Measurements from ENCODE around the gene SELENBP1.

SELENBP1 gene

DNA sequence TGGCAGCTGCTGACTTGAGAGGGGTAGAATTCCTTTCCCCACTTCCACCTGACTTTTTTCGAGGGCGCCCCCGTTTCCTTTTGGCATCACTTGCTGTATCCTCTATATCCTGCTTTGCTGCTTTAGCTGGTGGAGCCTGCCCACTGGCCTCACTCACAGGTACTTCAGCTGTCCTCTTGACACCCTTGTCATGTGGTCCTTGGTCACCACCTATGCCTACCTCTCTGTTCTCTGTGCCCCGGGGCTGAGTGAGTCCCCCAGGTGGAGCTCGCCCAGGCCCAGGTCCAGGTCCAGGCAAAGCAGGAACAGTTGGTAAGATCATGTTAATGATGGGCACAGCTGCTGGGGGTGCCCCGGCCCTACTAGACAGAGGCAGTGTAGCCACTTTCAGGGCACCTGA lies 29.9 kb downstream of the SELENBP1 start:
- no peak for DNase-seq

DNA sequence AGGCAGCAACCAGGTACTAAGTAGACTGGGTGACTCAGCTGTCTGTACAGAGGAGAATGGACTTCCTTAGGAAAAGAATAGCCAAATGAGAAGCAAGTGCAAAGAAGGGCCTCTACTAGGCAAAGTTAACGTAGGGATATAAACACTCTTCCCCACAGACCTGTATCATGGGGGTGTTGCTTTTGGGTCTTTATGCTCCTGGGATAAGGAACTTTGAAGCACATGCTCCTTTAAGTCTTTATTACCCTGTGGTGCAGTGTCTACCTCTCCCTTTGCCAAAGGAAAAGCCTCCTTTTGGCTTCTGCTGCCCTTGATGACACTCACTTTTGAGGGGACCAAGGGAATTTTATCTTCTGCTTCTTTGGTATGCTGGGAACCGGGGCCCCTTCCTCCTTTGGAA lies 30.5 kb downstream of the SELENBP1 start:
- no peak for DNase-seq

DNA sequence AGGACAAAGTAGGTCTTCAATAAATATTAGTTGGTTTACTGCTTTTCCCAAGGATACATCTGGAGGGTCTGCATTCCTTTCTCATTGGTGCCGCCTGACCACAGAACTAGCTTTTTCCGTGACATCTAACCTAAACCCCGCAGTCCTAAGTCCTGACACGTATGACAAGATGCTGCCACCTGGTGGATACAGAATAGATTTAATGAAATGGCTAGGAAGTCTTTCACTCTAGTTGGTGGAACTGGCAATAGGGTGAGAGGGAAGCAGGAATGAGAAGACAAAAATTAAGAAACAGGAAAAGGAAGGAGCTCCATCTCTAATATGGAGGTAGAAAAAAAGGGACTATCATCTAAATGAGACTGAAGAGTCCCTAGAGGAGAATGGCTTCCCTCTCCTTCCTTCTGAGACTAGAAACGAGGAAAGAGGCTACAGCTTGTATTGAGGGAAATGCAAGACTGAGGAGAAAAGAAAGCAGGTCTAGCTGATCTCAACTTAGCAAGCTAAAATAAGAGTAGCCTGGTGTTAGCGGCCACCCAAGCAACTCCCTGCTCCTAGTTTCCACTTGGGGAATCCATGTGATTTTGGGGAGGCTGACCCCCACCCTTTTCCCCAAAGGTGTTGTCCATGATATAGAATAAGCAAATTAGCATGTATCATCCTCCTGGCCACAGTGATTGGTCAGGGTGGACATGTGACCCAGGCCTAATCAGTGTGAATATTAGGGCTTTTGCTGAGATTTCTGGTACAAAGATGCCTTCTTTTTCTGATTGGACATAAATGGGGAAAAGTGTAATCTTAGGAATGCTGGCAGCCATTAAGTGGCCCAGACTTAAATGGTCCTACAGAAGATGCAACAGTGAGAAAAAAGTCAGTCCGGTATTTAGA lies 31.4 kb downstream of the SELENBP1 start:
- DNase-seq, result peak; percentile 24 to 54

DNA sequence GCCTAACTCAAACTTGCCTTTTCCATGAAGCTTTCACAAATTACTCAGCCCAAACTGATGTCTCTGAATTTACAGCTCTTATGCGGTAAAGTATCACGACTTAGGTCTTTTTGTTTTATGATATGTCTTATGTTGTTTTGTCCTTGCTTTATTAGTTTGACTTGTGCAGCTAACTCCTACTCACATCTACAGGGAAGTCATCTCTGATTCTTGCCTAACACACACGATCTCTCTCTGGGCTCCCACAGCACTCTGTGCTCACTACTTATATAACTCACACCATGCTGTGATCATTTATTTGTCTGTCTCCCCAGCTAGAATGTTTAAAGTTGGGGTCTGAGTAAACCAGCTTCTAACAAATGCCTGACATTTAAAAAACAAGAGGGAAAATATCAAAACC lies 35.9 kb downstream of the SELENBP1 start:
- DNase-seq, result no peak

DNA sequence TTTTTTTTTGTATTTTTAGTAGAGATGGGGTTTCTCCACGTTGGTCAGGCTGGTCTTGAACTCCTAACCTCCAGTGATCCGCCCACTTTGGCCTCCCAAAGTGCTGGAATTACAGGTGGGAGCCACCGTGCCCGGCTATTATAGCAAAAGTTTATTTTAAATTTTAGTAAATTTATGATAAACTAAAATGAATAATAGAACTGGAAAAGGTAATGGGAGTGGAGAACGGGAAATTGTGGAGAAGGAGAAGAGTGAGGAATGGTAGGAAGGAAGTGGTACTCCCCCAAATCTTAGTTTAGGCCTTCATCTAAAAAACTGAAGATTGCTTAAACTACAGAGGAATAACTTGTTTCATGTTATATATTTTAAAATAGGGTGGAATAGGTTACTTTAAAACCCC lies 37.7 kb downstream of the SELENBP1 start:
- DNase-seq, result no peak

DNA sequence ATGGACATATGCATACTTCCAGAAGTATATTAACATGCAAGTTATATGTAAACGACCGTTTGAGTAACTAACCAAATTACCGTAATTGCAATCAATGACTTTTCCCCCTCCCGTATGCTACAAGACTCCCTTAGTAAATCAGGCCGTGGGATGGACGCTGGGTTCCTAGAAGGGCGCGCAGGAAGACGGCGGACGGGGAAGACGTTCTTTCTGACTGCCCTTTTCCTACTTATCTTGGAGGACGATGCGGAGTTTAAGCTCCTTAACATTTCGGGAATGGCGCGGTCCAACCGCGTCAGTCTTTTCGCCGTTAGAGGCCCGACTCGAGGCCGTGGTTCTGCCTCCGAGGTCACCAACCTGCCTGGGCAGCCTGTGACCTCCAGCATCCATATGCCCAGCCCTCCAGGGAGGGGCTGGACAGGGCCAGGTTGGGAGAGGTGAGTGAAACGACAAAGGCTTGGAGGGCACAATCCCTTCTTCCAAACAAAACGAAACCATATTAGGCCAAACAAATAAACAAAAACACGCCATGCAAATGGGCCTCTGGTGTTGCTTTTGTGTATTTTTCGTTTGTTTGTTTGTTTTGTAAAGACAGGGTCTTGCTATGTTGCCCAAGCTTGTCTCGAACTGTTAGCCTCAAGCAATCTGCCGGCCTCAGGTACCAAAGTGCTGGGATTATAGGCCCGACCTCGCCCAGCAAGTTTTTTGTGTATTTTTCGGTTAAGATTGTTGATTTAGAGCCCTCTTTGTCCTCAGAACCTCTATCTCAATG lies 44.4 kb downstream of the SELENBP1 start:
- DNase-seq, result no peak

DNA sequence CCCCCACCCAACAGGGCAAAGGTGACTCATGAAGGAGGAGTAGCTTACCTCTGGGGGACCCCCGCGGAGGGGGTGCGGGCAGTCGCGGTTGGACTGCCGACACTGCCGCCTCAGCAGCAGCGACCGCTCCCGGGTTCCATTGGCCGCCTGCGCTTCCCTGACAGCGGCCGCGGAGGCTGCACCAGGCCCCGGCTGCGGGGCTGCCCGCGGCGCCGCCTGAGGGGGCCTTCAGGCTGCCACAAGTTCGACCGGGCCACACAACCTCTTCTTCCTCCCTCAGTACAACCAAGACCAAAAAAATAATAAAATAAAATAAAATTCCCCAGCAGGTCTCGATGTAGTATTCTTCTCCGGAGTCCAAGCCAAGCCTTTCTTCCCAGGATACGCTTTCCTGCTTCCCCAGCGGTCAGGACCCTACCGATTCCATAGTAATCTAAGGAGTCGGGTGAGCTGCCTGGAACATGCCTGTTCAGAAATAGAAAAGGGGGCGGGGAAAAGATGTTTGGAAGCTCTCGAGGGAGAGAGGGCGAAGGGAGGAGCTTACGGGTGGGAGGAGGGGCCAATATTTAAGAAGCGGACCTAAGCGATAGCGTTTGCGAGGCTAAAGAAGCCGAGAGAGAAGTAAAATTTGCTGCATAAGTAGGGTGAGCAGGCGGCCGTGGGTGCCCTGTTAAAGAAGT lies 45.1 kb downstream of the SELENBP1 start, which contains the start of gene PI4KB:
TSS of gene PI4KB (minus strand) at position 194 of the 680 bp plus-strand sequence. CDS start 10,935 bp downstream, outside the sequence.
- peak; percentile 86 to 90 for DNase-seq

DNA sequence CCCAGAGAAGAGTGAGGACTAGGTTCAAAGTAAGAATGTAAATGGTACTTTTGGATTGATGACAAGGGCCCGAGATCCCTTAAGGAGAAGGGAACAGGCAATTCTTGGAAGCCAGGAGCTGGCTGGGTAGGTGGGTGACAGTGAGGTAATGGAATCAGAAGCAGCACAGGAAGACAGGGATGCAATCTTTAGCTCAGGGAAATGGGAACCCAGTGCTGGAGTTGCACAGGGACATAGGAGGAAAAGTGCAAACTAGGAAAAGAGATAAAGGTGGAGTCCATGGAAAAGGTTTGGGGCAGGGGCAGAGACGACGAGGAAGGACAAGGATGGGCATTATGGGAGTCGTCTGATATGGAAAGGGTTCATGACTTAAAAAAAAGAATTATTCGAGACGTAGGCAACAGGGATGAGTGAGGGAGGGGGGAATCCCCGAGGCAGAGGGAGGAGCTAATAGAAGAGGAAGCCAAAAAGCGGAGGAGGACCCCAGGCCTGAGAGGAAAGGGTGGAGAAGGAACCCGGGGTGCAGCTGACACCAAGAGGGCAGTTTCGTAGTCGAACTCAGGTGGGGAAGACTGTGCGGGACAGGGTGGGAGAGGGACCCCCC lies 45.8 kb downstream of the SELENBP1 start:
- DNase-seq, result peak; percentile 65 to 71

DNA sequence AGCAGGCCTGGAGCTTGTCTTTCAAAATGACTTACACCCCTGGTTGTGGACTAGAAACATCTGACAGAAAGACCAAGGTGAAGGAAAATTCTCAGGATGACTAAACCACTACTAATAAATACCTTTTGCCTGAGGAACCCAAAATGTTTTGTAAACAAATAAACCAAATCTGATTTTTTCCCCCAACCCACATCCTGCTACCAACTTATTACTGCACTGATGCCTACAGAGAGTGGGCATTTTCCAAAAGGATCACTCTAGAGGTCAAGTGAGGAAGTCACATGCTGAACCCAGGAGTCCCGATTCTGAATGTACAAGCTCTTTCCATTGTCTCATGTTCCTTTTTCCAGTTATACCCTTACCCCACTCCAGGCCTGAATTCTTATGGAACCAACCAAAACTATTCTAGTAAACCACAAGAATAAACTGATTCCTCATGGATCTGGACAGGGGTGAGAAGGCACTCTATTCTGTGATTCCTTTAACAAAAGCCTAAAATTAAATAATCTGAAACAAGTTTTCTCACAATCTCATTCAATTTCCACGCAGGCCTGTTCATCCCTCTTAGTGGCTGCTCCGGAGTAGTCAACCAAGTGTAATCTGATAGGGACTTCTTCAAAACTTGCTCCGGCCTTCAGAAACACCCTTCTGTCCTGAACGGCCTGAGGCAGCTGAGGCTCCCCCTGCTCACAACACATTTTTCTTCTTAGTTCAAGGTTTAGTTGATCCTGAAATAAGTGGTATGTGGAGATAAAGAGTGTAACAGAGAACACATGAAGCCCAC lies 46.7 kb downstream of the SELENBP1 start:
- no peak for DNase-seq

DNA sequence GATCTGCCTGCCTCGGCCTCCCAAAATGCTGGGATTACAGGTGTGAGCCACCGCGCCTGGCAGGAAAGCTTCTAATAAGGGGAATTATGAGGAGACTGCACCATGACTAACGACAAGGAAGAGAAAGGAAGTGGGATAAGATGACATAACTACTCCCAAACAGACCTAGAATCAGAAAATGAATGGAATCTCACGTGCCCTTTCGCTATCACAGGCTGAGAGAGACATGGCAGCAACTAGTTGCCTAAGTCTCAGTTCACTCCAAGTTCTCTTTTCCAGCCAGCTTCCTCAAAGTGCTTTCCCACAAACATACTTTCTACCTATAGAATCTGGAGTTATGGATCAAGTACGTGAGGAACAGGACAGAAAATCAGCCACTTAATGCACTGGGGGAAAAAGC lies 47.3 kb downstream of the SELENBP1 start:
- DNase-seq, result no peak

DNA sequence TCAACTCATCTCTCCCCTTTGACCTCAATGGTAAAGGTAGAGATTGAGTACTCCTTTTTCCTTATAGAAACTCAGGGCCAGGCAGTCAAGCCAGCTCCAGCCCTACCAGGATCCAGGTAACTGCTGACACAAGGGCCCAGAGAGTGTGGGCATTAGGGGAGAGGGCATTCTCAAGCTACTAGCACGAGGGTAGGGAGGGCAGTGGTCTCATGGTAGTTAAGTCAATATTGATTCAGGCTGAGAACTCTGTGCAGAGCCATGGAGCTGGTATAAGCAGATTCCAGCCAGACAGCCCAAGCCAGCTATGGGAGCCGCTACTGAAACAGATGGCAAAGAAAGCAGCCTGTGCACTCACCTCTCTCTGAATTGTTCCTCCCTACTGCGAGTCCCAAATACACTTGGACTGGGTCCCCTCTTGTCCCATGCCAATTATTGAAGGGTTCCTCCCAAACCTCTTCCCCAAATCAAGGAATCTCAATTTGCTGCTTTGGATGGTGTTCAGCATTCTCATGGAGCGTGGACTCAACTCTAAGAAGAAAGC lies 48.0 kb downstream of the SELENBP1 start:
- DNase-seq, result no peak

DNA sequence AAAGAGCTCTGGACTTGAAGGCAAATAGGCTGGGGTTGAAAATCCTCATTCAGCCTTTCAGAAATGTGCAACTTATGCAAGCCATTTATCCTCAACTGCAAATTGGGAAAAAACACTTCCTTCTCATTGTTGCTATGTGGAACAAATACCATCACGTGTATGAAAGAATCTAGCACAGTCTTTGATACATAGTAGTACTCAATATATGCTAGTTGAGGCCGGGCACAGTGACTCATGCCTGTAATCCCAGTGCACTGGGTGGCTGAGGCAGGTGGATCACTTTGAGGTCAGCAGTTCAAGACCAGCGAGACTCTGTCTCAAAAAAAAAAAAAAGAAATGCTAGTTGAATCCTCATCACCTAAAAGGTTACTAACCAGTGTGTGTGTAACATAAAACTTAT lies 53.5 kb downstream of the SELENBP1 start:
- no peak for DNase-seq

DNA sequence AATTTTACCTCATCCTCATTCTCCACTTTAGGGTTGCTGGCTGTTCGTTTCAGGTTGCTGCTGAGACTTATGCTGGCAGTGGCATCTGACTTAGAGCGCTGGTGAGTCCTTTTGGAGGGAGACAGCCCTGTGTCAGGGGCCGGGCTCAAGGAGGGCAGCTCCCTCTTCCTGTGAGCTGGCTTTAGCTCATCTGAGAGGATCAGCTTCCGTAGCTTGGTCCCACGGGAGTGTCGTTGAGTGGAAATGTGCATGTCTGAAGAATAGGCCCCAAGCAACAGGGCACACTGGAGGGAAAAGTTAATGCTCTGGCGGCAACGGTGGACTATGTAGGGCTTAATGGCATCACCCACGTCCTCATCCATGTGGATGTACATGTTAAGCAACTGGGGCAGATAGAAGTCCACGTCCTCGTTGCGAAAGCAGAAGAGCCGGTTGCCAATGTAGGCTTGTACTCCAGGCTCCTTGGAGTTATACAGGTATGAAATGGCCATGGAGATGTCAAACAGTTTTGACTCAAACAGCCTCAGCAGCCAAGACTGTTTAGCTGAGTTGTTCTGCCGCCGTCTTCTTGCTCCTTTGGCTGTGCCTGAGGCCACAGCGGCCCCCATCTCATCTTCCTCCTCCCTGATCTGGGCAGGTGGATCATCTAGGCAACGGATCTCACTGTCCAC lies 56.8 kb downstream of the SELENBP1 start:
- DNase-seq, result no peak

All from stimulated activated CD4-positive, alpha-beta T cell treated with anti-CD3 and anti-CD28 coated beads, Interleukin-2, amount 100 ng/mL, for 24 hours (primary cell).